Measurements from ENCODE around the gene ROBO3.

The ROBO3 gene

GRCh38 chr11:124928942-124929665 lies 63.9 kb downstream of the ROBO3 start:
- no peak for DNase-seq

DNA sequence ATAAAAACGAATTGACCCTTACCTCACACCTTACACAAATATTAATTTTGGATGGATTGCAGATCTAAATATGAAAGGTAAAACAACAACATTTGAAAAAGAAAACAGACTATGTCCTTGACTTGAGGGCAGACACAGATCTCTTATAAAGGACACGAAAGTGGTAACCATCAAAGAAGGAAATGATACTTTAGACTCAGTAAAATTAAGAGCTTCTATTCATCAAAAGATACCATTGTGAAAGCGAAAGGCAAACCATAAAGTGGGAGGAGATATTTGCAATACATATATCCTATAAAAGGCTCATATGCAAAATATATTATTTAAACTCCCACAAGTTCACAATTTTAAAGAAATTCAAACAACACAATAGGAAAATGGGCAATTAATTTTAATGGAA lies 65.6 kb downstream of the ROBO3 start:
- no peak for DNase-seq
